Liver (tissue), 9 donors: ENCODE measurements around the gene MGAT5. TPM values are rescaled to one million over a fixed set of nuclear protein-coding genes. Genes with fewer than 3 reads are reported as not detected.

Source experiments
- DNase-seq: peaks from one replicate; pipeline ENCODE4 v3.0.0-alpha.2; 2017; ENCODE audit warnings: low spot score
- H3K27ac ChIP-seq, 2 donors: one replicate each; pipeline ENCODE4 v1.7.0; 2013; ENCODE audit warnings: inconsistent platforms in 2 of 2, low read length in 2 of 2, control low read depth in 1 of 2, low read depth in 1 of 2, mild to moderate bottlenecking in 1 of 2
- H3K27me3 ChIP-seq, 4 donors: one replicate each; pipeline versions ENCODE4 v1.6.1 to v1.7.0; 2013; ENCODE audit warnings: low read length in 3 of 4, inconsistent platforms in 1 of 4, mild to moderate bottlenecking in 1 of 4, moderate library complexity in 1 of 4; ENCODE audit not compliant: control insufficient read depth in 4 of 4, insufficient read depth in 4 of 4
- H3K36me3 ChIP-seq, 4 donors: one replicate each; pipeline versions ENCODE4 v1.6.1 to v1.7.0; 2013; ENCODE audit warnings: low read length in 3 of 4, mild to moderate bottlenecking in 3 of 4, low read depth in 1 of 4, moderate library complexity in 1 of 4; ENCODE audit not compliant: control insufficient read depth in 4 of 4, insufficient read depth in 3 of 4
- H3K4me1 ChIP-seq, 4 donors: one replicate each; pipeline versions ENCODE4 v1.6.1 to v1.7.0; 2013; ENCODE audit warnings: low read length in 3 of 4, mild to moderate bottlenecking in 3 of 4, moderate library complexity in 1 of 4; ENCODE audit not compliant: control insufficient read depth in 4 of 4, insufficient read depth in 4 of 4
- H3K4me3 ChIP-seq, 3 donors: one replicate each; pipeline versions ENCODE4 v1.6.1 to v1.7.0; 2013; ENCODE audit warnings: low read length in 3 of 3, control low read depth in 1 of 3, low read depth in 1 of 3, mild to moderate bottlenecking in 1 of 3
- H3K9ac ChIP-seq, 2 donors: one replicate each; pipeline ENCODE4 v1.7.0; 2013; ENCODE audit warnings: low read length in 2 of 2, mild to moderate bottlenecking in 2 of 2, moderate library complexity in 2 of 2, control low read depth in 1 of 2, low read depth in 1 of 2
- H3K9me3 ChIP-seq, 4 donors: one replicate each; pipeline versions ENCODE4 v1.6.1 to v1.7.0; 2013; ENCODE audit warnings: low read length in 3 of 4; ENCODE audit not compliant: control insufficient read depth in 4 of 4
- EGR1 ChIP-seq, 2 donors: IDR thresholded peaks; 2 replicates each; pipeline ENCODE4 v1.6.1; 2016 to 2018; ENCODE audit warnings: antibody characterized with exemption in 2 of 2, low read depth in 2 of 2
- FOXA1 ChIP-seq: IDR thresholded peaks from 2 replicates; pipeline ENCODE4 v1.6.1; 2016; ENCODE audit warnings: antibody characterized with exemption
- FOXA2 ChIP-seq: IDR thresholded peaks from 2 replicates; pipeline ENCODE4 v1.6.1; 2016; ENCODE audit warnings: antibody characterized with exemption
- GABPA ChIP-seq, 2 donors: IDR thresholded peaks in 1 of 2; conservative IDR thresholded peaks in 1 of 2; 2 replicates each; pipeline ENCODE4 v1.6.1; 2016; ENCODE audit warnings: antibody characterized with exemption in 2 of 2, mild to moderate bottlenecking in 1 of 2, moderate library complexity in 1 of 2
- HNF4A ChIP-seq, 2 donors: conservative IDR thresholded peaks; 2 replicates each; pipeline ENCODE4 v1.6.1; 2016; ENCODE audit warnings: antibody characterized with exemption in 2 of 2, mild to moderate bottlenecking in 2 of 2
- HNF4G ChIP-seq: IDR thresholded peaks from 2 replicates; pipeline ENCODE4 v1.6.1; 2016; ENCODE audit warnings: antibody characterized with exemption
- JUND ChIP-seq, 2 donors: IDR thresholded peaks; 2 replicates each; pipeline ENCODE4 v1.6.1; 2016; ENCODE audit warnings: antibody characterized with exemption in 2 of 2
- NR2F2 ChIP-seq: IDR thresholded peaks from 2 replicates; pipeline ENCODE4 v1.6.1; 2016; ENCODE audit warnings: antibody characterized with exemption
- RAD21 ChIP-seq, 2 donors: IDR thresholded peaks; 2 replicates each; pipeline ENCODE4 v1.6.1; 2016; ENCODE audit warnings: antibody characterized with exemption in 2 of 2, mild to moderate bottlenecking in 2 of 2
- RXRA ChIP-seq, 2 donors: IDR thresholded peaks; 2 replicates each; pipeline ENCODE4 v1.6.1; 2017 to 2018; ENCODE audit warnings: antibody characterized with exemption in 2 of 2, mild to moderate bottlenecking in 1 of 2
- SP1 ChIP-seq: IDR thresholded peaks from 2 replicates; pipeline ENCODE4 v1.6.1; 2018; ENCODE audit warnings: antibody characterized with exemption, mild to moderate bottlenecking
- TAF1 ChIP-seq: conservative IDR thresholded peaks from 2 replicates; pipeline ENCODE4 v1.6.1; 2016; ENCODE audit warnings: antibody characterized with exemption, mild to moderate bottlenecking
- YY1 ChIP-seq: IDR thresholded peaks from 2 replicates; pipeline ENCODE4 v1.6.1; 2016; ENCODE audit warnings: antibody characterized with exemption, mild to moderate bottlenecking
- ZBTB33 ChIP-seq: IDR thresholded peaks from 2 replicates; pipeline ENCODE4 v1.6.1; 2016; ENCODE audit warnings: antibody characterized with exemption
- WGBS: extraction: QIAGEN DNeasy Blood & Tissue Kit; methylation state at CpG from one replicate; pipeline ENCODE4 v1.1.7; 2013; 5-methylcytosine and 5-hydroxymethylcytosine counted together
- polyA plus RNA-seq, 2 donors: library from polyadenylated mRNA; stranded (reverse) in 1 of 2; unstranded in 1 of 2; fragments of 200-250 nt in 1 of 2; fragments of >200 nt in 1 of 2; fragmentation: Nextera tagmentation in 1 of 2; extraction: Ambion mirVana in 1 of 2; gene quantifications; one replicate each; pipeline versions ENCODE4 v1.2.1 to v1.2.3, GENCODE V29; 2013 to 2015
- total RNA-seq, 2 donors: library from RNA; depleted of rRNA; stranded (reverse); fragments of >200 nt; gene quantifications; one replicate each; pipeline ENCODE4 v1.2.3, GENCODE V29; 2014
- TF ChIP-seq, protein P1 (sequence below): IDR thresholded peaks from 2 replicates; pipeline ENCODE4 v1.6.1; 2016; ENCODE audit warnings: antibody characterized with exemption
- TF ChIP-seq, protein P2 (sequence below): fragments of 150-350 bp; IDR thresholded peaks from 2 replicates; pipeline ENCODE4 v1.5.1; 2017; ENCODE audit warnings: improper control_type of control experiment, low read depth, low read length; ENCODE audit not compliant: missing input control
- TF ChIP-seq, protein P3 (sequence below): IDR thresholded peaks from 2 replicates; pipeline ENCODE4 v1.6.1; 2016; ENCODE audit warnings: antibody characterized with exemption, mild to moderate bottlenecking
- TF ChIP-seq, protein P4 (sequence below): IDR thresholded peaks from 2 replicates; pipeline ENCODE4 v1.6.1; 2016; ENCODE audit warnings: antibody characterized with exemption
- donor health status: healthy.
- donor health status: healthy.
- donor health status: healthy.
- donor health status: healthy.
- donor health status: healthy.

MGAT5 gene
- total and polyA plus RNA-seq, 4 donors: 1.8 to 12.7 (median 5.6) TPM

DNA sequence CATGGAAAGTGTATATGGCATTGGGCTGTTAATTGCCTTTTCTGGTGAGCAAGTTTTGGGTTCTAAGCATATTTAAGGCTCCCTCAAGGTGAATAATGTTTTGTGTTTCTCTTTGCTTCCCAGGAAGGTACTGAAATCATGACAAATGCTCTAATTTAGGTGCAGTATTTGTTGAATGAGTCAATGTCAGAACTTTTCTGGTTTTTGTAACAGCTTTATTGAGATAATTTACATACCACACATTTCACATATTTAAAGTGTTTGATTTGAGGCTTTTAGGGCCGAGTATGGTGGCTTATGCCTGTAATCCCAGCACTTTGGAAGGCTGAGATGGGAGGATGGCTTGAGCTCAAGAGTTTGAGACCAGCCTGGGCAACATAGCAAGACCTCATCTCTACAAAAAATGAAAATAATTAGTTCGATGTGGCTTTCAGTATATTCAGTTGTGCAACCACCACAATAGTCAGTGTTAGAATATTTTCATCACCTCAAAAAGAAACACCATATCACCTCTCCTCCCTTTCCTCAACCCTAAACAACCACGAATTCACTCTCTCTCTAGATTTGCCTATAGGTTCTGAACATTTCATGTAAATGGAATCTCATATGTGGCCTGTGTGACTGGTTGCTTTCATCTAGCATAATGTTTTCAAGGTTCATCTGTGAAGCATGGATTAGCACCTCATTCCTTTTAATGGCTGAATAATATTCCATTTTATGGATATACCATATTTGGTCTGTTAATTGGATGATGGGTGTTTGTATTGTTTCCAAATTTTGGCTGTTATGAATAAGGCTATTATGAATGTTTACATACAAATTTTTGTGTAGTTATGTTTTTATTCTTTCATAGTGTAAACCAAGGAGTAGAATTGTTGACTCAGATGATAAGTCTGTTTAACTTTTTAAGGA is 54.9 kb downstream of the MGAT5 start:
- Histone ChIP-seq H3K36me3 (no peaks in the 10 kb centered on the region), H3K4me1 (no peaks in the 10 kb centered on the region), H3K27ac (no peak overlapping the region), H3K4me3 (no peak overlapping the region), H3K9me3 (no peaks in the 10 kb centered on the region), H3K9ac (no peak overlapping the region), H3K27me3 (no peaks in the 10 kb centered on the region)
- no peak for DNase-seq
- 92% methylated on average over 3 of the region's 3 CpGs for WGBS
- TF ChIP-seq ZBTB33 (no peak), FOXA2 (no peak), RAD21 (IDR thresholded peaks at IDR 0.05) (no peak), SP1 (no peak), FOXA1 (no peak), YY1 (no peak), HNF4G (no peak), GABPA (IDR thresholded peaks at IDR 0.05 in 1 of 2, conservative IDR thresholded peaks at IDR 0.05 in 1 of 2) (no peak), TAF1 (no peak), JUND (IDR thresholded peaks at IDR 0.05) (no peak), NR2F2 (no peak), HNF4A (conservative IDR thresholded peaks at IDR 0.05) (no peak), EGR1 (IDR thresholded peaks at IDR 0.05; ENCODE audit: low read depth in 2 of 2) (no peak), RXRA (IDR thresholded peaks at IDR 0.05) (no peak)
- TF ChIP-seq, protein P1, sequence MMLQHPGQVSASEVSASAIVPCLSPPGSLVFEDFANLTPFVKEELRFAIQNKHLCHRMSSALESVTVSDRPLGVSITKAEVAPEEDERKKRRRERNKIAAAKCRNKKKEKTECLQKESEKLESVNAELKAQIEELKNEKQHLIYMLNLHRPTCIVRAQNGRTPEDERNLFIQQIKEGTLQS: no peak
- TF ChIP-seq, protein P2, sequence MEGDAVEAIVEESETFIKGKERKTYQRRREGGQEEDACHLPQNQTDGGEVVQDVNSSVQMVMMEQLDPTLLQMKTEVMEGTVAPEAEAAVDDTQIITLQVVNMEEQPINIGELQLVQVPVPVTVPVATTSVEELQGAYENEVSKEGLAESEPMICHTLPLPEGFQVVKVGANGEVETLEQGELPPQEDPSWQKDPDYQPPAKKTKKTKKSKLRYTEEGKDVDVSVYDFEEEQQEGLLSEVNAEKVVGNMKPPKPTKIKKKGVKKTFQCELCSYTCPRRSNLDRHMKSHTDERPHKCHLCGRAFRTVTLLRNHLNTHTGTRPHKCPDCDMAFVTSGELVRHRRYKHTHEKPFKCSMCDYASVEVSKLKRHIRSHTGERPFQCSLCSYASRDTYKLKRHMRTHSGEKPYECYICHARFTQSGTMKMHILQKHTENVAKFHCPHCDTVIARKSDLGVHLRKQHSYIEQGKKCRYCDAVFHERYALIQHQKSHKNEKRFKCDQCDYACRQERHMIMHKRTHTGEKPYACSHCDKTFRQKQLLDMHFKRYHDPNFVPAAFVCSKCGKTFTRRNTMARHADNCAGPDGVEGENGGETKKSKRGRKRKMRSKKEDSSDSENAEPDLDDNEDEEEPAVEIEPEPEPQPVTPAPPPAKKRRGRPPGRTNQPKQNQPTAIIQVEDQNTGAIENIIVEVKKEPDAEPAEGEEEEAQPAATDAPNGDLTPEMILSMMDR: no peak
- TF ChIP-seq, protein P3, sequence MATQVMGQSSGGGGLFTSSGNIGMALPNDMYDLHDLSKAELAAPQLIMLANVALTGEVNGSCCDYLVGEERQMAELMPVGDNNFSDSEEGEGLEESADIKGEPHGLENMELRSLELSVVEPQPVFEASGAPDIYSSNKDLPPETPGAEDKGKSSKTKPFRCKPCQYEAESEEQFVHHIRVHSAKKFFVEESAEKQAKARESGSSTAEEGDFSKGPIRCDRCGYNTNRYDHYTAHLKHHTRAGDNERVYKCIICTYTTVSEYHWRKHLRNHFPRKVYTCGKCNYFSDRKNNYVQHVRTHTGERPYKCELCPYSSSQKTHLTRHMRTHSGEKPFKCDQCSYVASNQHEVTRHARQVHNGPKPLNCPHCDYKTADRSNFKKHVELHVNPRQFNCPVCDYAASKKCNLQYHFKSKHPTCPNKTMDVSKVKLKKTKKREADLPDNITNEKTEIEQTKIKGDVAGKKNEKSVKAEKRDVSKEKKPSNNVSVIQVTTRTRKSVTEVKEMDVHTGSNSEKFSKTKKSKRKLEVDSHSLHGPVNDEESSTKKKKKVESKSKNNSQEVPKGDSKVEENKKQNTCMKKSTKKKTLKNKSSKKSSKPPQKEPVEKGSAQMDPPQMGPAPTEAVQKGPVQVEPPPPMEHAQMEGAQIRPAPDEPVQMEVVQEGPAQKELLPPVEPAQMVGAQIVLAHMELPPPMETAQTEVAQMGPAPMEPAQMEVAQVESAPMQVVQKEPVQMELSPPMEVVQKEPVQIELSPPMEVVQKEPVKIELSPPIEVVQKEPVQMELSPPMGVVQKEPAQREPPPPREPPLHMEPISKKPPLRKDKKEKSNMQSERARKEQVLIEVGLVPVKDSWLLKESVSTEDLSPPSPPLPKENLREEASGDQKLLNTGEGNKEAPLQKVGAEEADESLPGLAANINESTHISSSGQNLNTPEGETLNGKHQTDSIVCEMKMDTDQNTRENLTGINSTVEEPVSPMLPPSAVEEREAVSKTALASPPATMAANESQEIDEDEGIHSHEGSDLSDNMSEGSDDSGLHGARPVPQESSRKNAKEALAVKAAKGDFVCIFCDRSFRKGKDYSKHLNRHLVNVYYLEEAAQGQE: no peak
- TF ChIP-seq, protein P4, sequence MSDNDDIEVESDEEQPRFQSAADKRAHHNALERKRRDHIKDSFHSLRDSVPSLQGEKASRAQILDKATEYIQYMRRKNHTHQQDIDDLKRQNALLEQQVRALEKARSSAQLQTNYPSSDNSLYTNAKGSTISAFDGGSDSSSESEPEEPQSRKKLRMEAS: no peak
